GM12878 (cell line): Measurements from ENCODE around the gene KAZN. TPM values are rescaled to one million over a fixed set of nuclear protein-coding genes. Genes with fewer than 3 reads are reported as not detected.

ENCODE experiments used
- ATAC-seq: fragments of 200-7000 bp; cut with Tn5 transposase; 3 replicates; pipeline ENCODE4 v1.9.1; 2020; ENCODE audit warnings: mild to moderate bottlenecking, moderate library complexity
- BruUV-seq: library from RNA; stranded (reverse); fragments of 400-500 nt; replicated peaks from 2 replicates; lab custom pipeline; 2021; lab: Mats Ljungman, UMichigan
- CTCF ChIA-PET: fragments of 300-600 bp; sonication (Branson Sonifier 250); formaldehyde crosslinking; extraction: SDS; loops from one replicate; lab custom pipeline; 2021; ENCODE audit warnings: inconsistent platforms; lab: Yijun Ruan, JAX
- POLR2A ChIA-PET: fragments of 350-600 bp; formaldehyde crosslinking; extraction: SDS; loops from one replicate; lab custom pipeline; 2021; ENCODE audit warnings: inconsistent platforms; lab: Charles Lee
- RAD21 ChIA-PET: fragments of 300-600 bp; sonication (Branson Sonifier 250); formaldehyde crosslinking; loops from one replicate; lab custom pipeline; 2023; ENCODE audit warnings: antibody characterized with exemption; ENCODE audit not compliant: unreplicated experiment; lab: Charles Lee
- SMC1A ChIA-PET: fragments of 300-600 bp; sonication (Branson Sonifier 250); formaldehyde crosslinking; loops from one replicate; lab custom pipeline; 2023; ENCODE audit not compliant: unreplicated experiment, uncharacterized antibody; lab: Charles Lee
- DNase-seq: peaks from one replicate; pipeline ENCODE4 v3.0.0-alpha.2; 2011; ENCODE audit warnings: low read depth, low spot score
- FAIRE-seq: peaks from 3 replicates; lab custom pipeline; 2011; peaks lifted over from hg19 to GRCh38; lab: Jason Lieb, UNC
- H2AFZ ChIP-seq: 2 replicates; pipeline ENCODE4 v1.6.0; 2011; ENCODE audit warnings: low read depth, low read length, control low read depth; ENCODE audit not compliant: control insufficient read depth
- H3K27ac ChIP-seq: 2 replicates; pipeline ENCODE4 v1.5.1; 2011; ENCODE audit warnings: control low read depth; ENCODE audit not compliant: control insufficient read depth, insufficient read depth
- H3K27me3 ChIP-seq, 2 experiments: replicated peaks in 1 of 2; 2 replicates each; pipeline versions ENCODE4 v1.6.0 to v1.6.1; 2011; ENCODE audit warnings: low read length in 1 of 2; ENCODE audit not compliant: control insufficient read depth in 2 of 2, insufficient read depth in 2 of 2
- H3K36me3 ChIP-seq, 2 experiments: 2 replicates each; pipeline ENCODE4 v1.5.1; 2011; ENCODE audit warnings: low read length in 1 of 2; ENCODE audit not compliant: control insufficient read depth in 2 of 2, insufficient read depth in 2 of 2
- H3K4me1 ChIP-seq: 2 replicates; pipeline ENCODE4 v1.6.1; 2011; ENCODE audit warnings: mild to moderate bottlenecking, low read length, moderate library complexity, mixed read lengths; ENCODE audit not compliant: control insufficient read depth, insufficient read depth
- H3K4me2 ChIP-seq: 2 replicates; pipeline ENCODE4 v1.6.0; 2011; ENCODE audit warnings: control low read depth; ENCODE audit not compliant: control insufficient read depth, insufficient read depth
- H3K4me3 ChIP-seq: fragments of 200-600 bp; sonication (generic); 2 replicates; pipeline ENCODE4 v1.5.1; 2016
- H3K79me2 ChIP-seq: 2 replicates; pipeline ENCODE4 v1.6.0; 2011; ENCODE audit warnings: low read length; ENCODE audit not compliant: control insufficient read depth, insufficient read depth
- H3K9ac ChIP-seq: 2 replicates; pipeline ENCODE4 v1.8.0; 2011; ENCODE audit warnings: low read length, control low read depth, mixed read lengths; ENCODE audit not compliant: control insufficient read depth, insufficient read depth
- H3K9me3 ChIP-seq: replicated peaks from 3 replicates; pipeline ENCODE4 v1.5.1; 2011; ENCODE audit warnings: mild to moderate bottlenecking, low read length; ENCODE audit not compliant: control insufficient read depth, insufficient read depth
- H4K20me1 ChIP-seq: 2 replicates; pipeline ENCODE4 v1.6.0; 2011; ENCODE audit not compliant: control insufficient read depth, insufficient read depth
- BCL11A ChIP-seq: IDR thresholded peaks from 2 replicates; pipeline ENCODE4 v1.6.1; 2011; ENCODE audit warnings: low read depth, low read length
- BHLHE40 ChIP-seq, 2 experiments: fragments of 450-650 bp in 1 of 2; IDR thresholded peaks; 2 replicates each; pipeline ENCODE4 v1.6.1; 2011 to 2017; ENCODE audit warnings: low read depth in 2 of 2, borderline replicate concordance in 1 of 2, improper control_type of control experiment in 1 of 2, low read length in 1 of 2, mild to moderate bottlenecking in 1 of 2
- ETV6 ChIP-seq, 2 experiments: fragments of 450-650 bp in 1 of 2; IDR thresholded peaks in 1 of 2; conservative IDR thresholded peaks in 1 of 2; 2 replicates each; pipeline ENCODE4 v1.6.1; 2014; ENCODE audit warnings: antibody characterized with exemption in 1 of 2, borderline replicate concordance in 1 of 2, low read depth in 1 of 2, mild to moderate bottlenecking in 1 of 2, moderate library complexity in 1 of 2
- HCFC1 ChIP-seq: fragments of 150-350 bp; IDR thresholded peaks from 2 replicates; pipeline ENCODE4 v1.6.1; 2014; ENCODE audit warnings: low read length
- IKZF2 ChIP-seq, 2 experiments: fragments of 450-650 bp; IDR thresholded peaks; 2 replicates each; pipeline ENCODE4 v1.6.1; 2017; ENCODE audit warnings: mild to moderate bottlenecking in 2 of 2, moderate library complexity in 2 of 2
- LARP7 ChIP-seq: fragments of 450-650 bp; IDR thresholded peaks from 2 replicates; pipeline ENCODE4 v1.6.1; 2017; ENCODE audit warnings: mild to moderate bottlenecking
- MTA3 ChIP-seq: IDR thresholded peaks from 2 replicates; pipeline ENCODE4 v1.6.1; 2012; ENCODE audit warnings: low read length, inconsistent platforms, borderline replicate concordance
- SIX5 ChIP-seq: IDR thresholded peaks from 2 replicates; pipeline ENCODE4 v1.6.1; 2011; ENCODE audit warnings: mild to moderate bottlenecking, low read depth, low read length, moderate library complexity; ENCODE audit not compliant: severe bottlenecking
- SMAD1 ChIP-seq: fragments of 450-650 bp; IDR thresholded peaks from 2 replicates; pipeline ENCODE4 v1.6.1; 2018; ENCODE audit warnings: mild to moderate bottlenecking, low read depth; ENCODE audit not compliant: partially characterized antibody
- SPI1 ChIP-seq: IDR thresholded peaks from 2 replicates; pipeline ENCODE4 v1.6.1; 2011; ENCODE audit warnings: low read depth, mild to moderate bottlenecking, low read length, moderate library complexity, borderline replicate concordance; ENCODE audit not compliant: insufficient read depth
- TCF3 ChIP-seq: IDR thresholded peaks from 2 replicates; pipeline ENCODE4 v1.6.1; 2012; ENCODE audit warnings: low read depth, mild to moderate bottlenecking, low read length, borderline replicate concordance; ENCODE audit not compliant: insufficient read depth
- TCF7 ChIP-seq: IDR thresholded peaks from 2 replicates; pipeline ENCODE4 v1.6.1; 2014; ENCODE audit warnings: antibody characterized with exemption, borderline replicate concordance
- ZNF217 ChIP-seq: fragments of 450-650 bp; IDR thresholded peaks from 2 replicates; pipeline ENCODE4 v1.6.1; 2017; ENCODE audit warnings: antibody characterized with exemption, mild to moderate bottlenecking
- WGBS: methylation state at CpG from one replicate; pipeline ENCODE4 v1.1.6; 2016; ENCODE audit warnings: low lambda C conversion rate; ENCODE audit not compliant: insufficient replicate concordance, insufficient coverage; ENCODE audit errors: missing lambda C conversion rate; 5-methylcytosine and 5-hydroxymethylcytosine counted together
- in situ Hi-C: fragments of 300-500 bp; cut with MboI; formaldehyde crosslinking; loops from 9 replicates; pipeline ENCODE4 v1.14.3; 2018; ENCODE audit warnings: mixed read lengths
- intact Hi-C: fragments of 100-400 bp; cut with micrococcal nuclease; formaldehyde crosslinking; loops from one replicate; pipeline ENCODE4 v1.14.2; 2022; ENCODE audit not compliant: unreplicated experiment
- polyA plus RNA-seq, 11 experiments: library from polyadenylated mRNA; depleted of rRNA in 4 of 11; unstranded in 6 of 11; stranded (reverse) in 5 of 11; fragments of >200 nt; fragmentation: Nextera tagmentation in 4 of 11; fragmentation: Illumina TruSeq in 1 of 11; extraction: Ambion mirVana in 4 of 11; extraction: Trizol in 1 of 11; gene quantifications; 1 replicate in 1 of 11; 2 replicates in 10 of 11; pipeline versions ENCODE4 v1.2.1 to v1.2.3, GENCODE V29; 2011 to 2016; ENCODE audit warnings: inconsistent platforms in 2 of 11, missing spikeins in 2 of 11, low read depth in 1 of 11
- total RNA-seq, 4 experiments: library from RNA; depleted of rRNA in 3 of 4; stranded (reverse); fragments of >200 nt in 3 of 4; fragmentation: Illumina TruSeq in 1 of 4; extraction: Trizol in 1 of 4; gene quantifications; 2 replicates each; pipeline versions ENCODE4 v1.2.1 to v1.2.3, GENCODE V29; 2013 to 2021
- TF ChIP-seq, protein P1 (sequence below): IDR thresholded peaks from 2 replicates; pipeline ENCODE4 v1.6.1; 2011; ENCODE audit warnings: mild to moderate bottlenecking, low read depth, low read length, moderate library complexity; ENCODE audit not compliant: insufficient replicate concordance
- TF ChIP-seq, protein P2 (sequence below): IDR thresholded peaks from 2 replicates; pipeline ENCODE4 v1.6.1; 2012; ENCODE audit warnings: low read depth, low read length, improper control_type of control experiment

The KAZN gene
- total and polyA plus RNA-seq, 10 of the 15 experiments (the other 5 are each of a cell fraction or from before 2014, with no cell fraction given) = 0.72 to 4.0 (median 1.2) TPM

DNA sequence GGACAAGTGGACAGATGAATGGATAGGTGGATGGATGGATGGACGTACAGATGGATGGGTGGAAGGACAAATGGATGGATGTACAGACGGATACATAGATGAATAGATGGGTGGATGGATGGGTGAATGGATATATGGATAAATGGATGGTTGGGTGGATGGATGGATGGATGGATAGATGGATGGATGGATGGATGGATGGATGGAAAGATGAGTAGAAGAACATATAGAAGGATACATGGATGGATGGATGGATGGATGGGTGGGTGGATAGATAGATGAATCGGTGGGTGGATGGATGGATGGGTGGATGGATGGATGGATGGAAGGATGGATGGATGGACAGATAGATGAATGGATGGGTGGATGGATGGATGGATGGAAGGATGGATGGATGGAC, 274.3 kb downstream of the KAZN start:
- no peak overlapping the region for H3K27ac ChIP-seq
- no peaks in the 10 kb centered on the region for H3K79me2 ChIP-seq
- TF ChIP-seq, protein P1, sequence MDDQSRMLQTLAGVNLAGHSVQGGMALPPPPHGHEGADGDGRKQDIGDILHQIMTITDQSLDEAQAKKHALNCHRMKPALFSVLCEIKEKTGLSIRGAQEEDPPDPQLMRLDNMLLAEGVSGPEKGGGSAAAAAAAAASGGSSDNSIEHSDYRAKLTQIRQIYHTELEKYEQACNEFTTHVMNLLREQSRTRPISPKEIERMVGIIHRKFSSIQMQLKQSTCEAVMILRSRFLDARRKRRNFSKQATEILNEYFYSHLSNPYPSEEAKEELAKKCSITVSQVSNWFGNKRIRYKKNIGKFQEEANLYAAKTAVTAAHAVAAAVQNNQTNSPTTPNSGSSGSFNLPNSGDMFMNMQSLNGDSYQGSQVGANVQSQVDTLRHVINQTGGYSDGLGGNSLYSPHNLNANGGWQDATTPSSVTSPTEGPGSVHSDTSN = no peak
- TF ChIP-seq HCFC1 (no peak), LARP7 (no peak), SIX5 (no peak)
- TF ChIP-seq, protein P2, sequence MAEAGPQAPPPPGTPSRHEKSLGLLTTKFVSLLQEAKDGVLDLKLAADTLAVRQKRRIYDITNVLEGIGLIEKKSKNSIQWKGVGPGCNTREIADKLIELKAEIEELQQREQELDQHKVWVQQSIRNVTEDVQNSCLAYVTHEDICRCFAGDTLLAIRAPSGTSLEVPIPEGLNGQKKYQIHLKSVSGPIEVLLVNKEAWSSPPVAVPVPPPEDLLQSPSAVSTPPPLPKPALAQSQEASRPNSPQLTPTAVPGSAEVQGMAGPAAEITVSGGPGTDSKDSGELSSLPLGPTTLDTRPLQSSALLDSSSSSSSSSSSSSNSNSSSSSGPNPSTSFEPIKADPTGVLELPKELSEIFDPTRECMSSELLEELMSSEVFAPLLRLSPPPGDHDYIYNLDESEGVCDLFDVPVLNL = no peak
- RAD21 ChIA-PET = no interaction called here
- no peaks in the 10 kb centered on the region for H4K20me1 ChIP-seq
- H3K4me1 ChIP-seq = no peaks in the 10 kb centered on the region
- POLR2A ChIA-PET = no interaction called here
- intact Hi-C loops = no loop called here
- SMC1A ChIA-PET = no interaction called here
- CTCF ChIA-PET = no interaction called here
- WGBS = 0% methylated on average over 3 of the region's 3 CpGs
- FAIRE-seq (no peak), ATAC-seq (no peak), DNase-seq (no peak)
- no peak overlapping the region for H3K9ac ChIP-seq
- no TSS peak for BruUV-seq
- in situ Hi-C loops = no loop called here
- peaks cover 0 to 3% of the 10 kb centered on the region in 2 experiments; a peak in 2 of 4 replicates for H3K27me3 ChIP-seq
- no peak overlapping the region for H3K4me3 ChIP-seq
- no peaks in the 10 kb centered on the region for H3K9me3 ChIP-seq
- H3K4me2 ChIP-seq = no peak overlapping the region
- H2AFZ ChIP-seq = no peak overlapping the region
- no peaks in the 10 kb centered on the region for H3K36me3 ChIP-seq

DNA sequence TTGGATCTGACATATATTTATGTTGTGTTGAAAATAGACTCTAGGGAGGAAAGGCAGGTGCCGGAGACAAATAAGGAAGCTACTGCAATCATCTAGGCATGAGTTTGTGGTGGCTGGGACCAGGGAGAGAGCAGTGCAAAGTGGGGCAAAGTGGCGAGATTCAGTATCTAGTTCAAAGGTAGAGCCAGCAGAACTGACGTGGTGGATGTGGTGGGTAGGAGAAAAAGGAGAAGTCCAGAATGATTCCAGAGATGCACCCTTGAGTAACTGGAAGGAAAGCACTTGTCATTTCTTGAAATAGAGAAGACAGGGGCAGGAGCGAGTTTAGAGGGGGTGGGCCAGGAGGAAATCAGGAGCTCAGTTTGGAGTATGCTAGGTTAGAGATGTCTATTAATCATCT, 275.2 kb downstream of the KAZN start:
- Histone ChIP-seq H3K4me2 (no peak overlapping the region), H3K9ac (no peak overlapping the region), H3K9me3 (no peaks in the 10 kb centered on the region), H3K27ac (no peak overlapping the region), H2AFZ (no peak overlapping the region)
- ChIA-PET POLR2A (no interaction called here), SMC1A (interaction anchor here (1.1 kb wide), 1 partner anchor 17 kb away, joined by 3 read pairs; no protein-coding TSS in a partner anchor)
- intact Hi-C loops = no loop called here
- DNase-seq = no peak
- whole genome bisulfite sequencing = 2% methylated on average over 4 of the region's 4 CpGs
- no peak for TF ChIP-seq IKZF2 (IDR thresholded peaks at IDR 0.05)
- TF ChIP-seq BCL11A = no peak
- TF ChIP-seq ZNF217 = no peak
- no peak for TF ChIP-seq TCF7
- no peak for TF ChIP-seq ETV6 (conservative IDR thresholded peaks at IDR 0.05 in 1 of 2, IDR thresholded peaks at IDR 0.05 in 1 of 2; ENCODE audit: borderline replicate concordance in 1 of 2, low read depth in 1 of 2)
- TF ChIP-seq TCF3 = no peak
- no peak for TF ChIP-seq SMAD1
- TF ChIP-seq, protein P1 = no peak
- TF ChIP-seq MTA3 = no peak
- no peak for TF ChIP-seq SPI1
- TF ChIP-seq BHLHE40 (IDR thresholded peaks at IDR 0.05; ENCODE audit: borderline replicate concordance in 1 of 2, low read depth in 2 of 2, low read length in 1 of 2) = no peak
- TF ChIP-seq, all 136 proteins: peak for 0
- no peak for ATAC-seq
- Histone ChIP-seq H3K4me1 (no peaks in the 10 kb centered on the region), H4K20me1 (no peaks in the 10 kb centered on the region), H3K36me3 (no peaks in the 10 kb centered on the region), H3K79me2 (no peaks in the 10 kb centered on the region), H3K27me3 (peaks cover 0 to 3% of the 10 kb centered on the region in 2 experiments; a peak in 1 of 4 replicates), H3K4me3 (no peak overlapping the region)
- ChIA-PET RAD21 (no interaction called here), CTCF (interaction anchor here (0.9 kb wide), 1 partner anchor 10 kb away, joined by 4 read pairs; no protein-coding TSS in a partner anchor)
- in situ Hi-C loops = no loop called here
- BruUV-seq = no TSS peak
- FAIRE-seq = no peak
